Mammary epithelial cell (primary cell): ENCODE data around the gene AKAP6.

Source experiments
- EZH2 ChIP-seq: IDR thresholded peaks from 2 replicates; pipeline ENCODE4 v1.6.1; 2012; ENCODE audit warnings: low read length, inconsistent platforms, borderline replicate concordance
- TF ChIP-seq, protein P1 (sequence below), 2 donors: IDR thresholded peaks in 1 of 2; conservative IDR thresholded peaks in 1 of 2; 2 replicates each; pipeline ENCODE4 v1.5.1; 2011 to 2012; ENCODE audit warnings: inconsistent platforms in 2 of 2, low read length in 2 of 2, mild to moderate bottlenecking in 2 of 2, control low read depth in 1 of 2, low read depth in 1 of 2; ENCODE audit not compliant: insufficient read depth in 1 of 2; ENCODE audit errors: extremely low read depth in 1 of 2

DNA sequence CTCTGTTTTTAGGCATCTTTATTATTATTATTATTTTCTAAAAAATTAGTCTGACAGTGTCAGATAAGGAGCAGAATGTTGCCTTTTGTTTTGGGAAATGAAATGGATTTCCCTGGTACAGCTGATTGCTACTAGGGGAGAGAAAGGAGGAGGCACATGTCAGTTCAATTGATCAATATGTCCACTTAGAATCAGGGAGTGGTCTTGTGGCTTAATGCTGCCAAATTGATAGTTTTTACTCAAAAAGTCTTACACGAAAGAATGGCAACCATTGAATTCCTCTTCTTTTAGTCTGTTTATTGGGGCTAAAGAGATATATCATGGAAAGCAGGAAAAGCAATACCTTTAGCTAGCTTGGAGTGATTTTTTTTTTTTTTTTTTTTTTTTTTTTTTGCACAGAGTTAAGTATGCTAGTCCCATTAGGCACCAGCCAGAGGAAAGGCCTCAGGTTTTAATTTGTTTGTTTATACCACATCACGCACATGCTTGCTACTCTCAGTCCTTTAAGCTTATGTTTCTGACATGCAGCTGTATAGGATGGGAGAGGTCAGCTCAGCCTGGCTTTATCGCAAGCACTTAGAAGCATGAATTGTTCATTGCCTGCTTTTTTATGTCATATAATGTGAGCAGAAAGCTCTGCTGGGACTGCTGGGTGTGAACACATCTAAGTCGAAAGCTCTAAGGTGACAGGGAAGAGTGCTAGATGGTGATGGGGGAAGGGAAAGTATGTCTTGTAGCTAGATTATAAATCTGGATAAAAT lies 1.4 kb downstream of the AKAP6 start:
- TF ChIP-seq EZH2 = no peak
- TF ChIP-seq, protein P1, sequence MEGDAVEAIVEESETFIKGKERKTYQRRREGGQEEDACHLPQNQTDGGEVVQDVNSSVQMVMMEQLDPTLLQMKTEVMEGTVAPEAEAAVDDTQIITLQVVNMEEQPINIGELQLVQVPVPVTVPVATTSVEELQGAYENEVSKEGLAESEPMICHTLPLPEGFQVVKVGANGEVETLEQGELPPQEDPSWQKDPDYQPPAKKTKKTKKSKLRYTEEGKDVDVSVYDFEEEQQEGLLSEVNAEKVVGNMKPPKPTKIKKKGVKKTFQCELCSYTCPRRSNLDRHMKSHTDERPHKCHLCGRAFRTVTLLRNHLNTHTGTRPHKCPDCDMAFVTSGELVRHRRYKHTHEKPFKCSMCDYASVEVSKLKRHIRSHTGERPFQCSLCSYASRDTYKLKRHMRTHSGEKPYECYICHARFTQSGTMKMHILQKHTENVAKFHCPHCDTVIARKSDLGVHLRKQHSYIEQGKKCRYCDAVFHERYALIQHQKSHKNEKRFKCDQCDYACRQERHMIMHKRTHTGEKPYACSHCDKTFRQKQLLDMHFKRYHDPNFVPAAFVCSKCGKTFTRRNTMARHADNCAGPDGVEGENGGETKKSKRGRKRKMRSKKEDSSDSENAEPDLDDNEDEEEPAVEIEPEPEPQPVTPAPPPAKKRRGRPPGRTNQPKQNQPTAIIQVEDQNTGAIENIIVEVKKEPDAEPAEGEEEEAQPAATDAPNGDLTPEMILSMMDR (conservative IDR thresholded peaks at IDR 0.05 in 1 of 2, IDR thresholded peaks at IDR 0.05 in 1 of 2; ENCODE audit: extremely low read depth in 1 of 2, insufficient read depth in 1 of 2, low read depth in 1 of 2, low read length in 2 of 2) = no peak
